Jurkat, Clone E6-1 (cell line): Measurements from ENCODE around the gene LIF.
"Not testable (repeated sequence)": the region's sequence is repeated elsewhere in the genome, so short reads cannot be mapped to it uniquely, and the experiment has no call there.

Experiments
- DNase-seq: peaks from one replicate; pipeline ENCODE4 v3.0.0-alpha.2; 2011; ENCODE audit warnings: low read depth, low spot score
- H3K4me3 ChIP-seq: 2 replicates; pipeline ENCODE4 v1.5.1; 2011; ENCODE audit warnings: mild to moderate bottlenecking, low read length, control low read depth, moderate library complexity

LIF gene

DNA sequence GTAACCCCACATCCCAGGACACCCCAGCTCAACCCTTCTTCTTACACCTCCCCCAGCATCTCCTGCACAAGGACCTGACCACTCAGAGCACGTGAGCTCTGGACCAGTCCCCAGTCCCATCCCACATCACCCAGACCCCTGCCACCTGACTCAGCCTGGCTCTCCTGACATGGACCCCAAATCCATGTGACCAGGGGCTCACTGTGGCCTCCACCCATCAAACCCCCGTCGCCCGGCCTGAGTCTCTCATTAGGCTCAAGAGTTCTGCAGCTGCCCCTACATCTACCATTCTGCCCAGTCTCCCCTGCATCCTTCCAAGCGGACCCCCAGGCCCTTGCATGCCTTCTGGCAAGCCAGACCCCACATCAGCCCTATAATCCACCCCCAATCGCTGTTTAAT lies 1.9 kb upstream of the LIF start:
- no peak for DNase-seq
- no peak overlapping the region for H3K4me3 ChIP-seq

DNA sequence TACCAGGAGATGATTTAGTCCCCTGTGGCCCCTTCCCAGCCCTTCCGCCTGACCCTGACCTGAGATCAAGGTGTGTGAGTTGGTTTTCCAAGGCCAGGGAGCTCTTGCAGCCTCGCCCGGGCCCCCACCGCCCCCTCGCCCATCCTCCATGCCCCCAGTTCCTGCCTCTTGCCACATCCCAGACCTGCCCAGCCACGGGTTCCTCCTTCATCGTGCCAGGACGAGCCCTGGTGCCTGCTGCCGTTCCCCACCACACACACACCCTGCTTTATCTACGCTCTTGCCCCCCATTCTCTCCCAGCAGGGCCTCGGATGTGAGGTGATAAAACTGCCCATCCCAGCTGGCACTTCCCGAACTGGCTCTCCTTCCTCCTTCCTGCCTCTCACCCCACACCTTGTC lies 1.4 kb upstream of the LIF start:
- DNase-seq: no peak
- no peak overlapping the region for H3K4me3 ChIP-seq

DNA sequence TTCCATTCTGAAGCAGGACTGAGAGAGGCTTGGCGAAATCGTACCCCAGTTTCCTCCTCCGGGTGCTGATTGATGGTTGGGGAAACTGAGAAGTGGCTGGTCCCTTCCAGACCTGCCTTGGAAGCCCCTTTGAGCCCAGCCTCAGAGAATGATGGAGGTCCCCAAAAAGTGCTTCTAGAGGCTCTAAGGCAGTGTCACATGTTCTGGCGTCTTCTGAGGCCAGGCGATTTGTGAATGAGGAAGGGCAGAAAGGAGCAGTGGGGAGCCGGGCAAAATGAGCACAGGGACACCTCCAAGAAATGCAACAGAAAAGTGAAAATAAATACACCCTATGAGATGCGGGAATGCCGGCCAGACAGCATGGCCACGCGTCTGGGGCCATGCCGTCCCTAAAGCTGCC lies 1.0 kb upstream of the LIF start:
- no peak for DNase-seq
- no peak overlapping the region for H3K4me3 ChIP-seq

DNA sequence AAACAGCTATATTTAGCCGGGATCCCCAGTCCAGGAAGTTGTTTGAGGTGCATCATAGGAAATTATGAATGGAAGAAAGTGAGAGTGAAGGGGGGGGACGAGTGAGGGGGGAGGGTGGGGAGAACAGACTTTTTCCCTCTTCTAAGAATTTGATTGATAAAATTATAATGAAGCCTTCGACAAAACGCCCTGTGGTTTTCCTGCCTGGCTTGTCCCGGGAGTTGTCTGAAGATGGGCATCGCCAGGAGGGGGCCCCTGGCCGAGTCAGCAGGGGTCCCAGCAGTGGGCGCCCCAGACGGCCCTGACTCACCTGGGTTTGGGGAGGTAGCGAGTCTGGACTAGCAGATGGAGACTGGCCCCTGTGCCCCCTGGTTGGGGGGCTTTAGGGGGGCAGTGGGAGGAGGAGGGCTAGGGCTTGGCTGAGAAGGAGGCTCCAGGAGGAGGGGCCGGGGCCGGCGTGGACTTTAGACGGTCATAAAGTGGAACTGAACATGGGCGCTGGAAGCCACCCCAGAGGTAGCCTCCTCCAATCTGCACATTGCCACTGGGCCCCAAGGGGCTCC lies 336 bp upstream of the LIF start:
- DNase-seq: no peak
- peak overlapping the region; percentile 26 for H3K4me3 ChIP-seq

DNA sequence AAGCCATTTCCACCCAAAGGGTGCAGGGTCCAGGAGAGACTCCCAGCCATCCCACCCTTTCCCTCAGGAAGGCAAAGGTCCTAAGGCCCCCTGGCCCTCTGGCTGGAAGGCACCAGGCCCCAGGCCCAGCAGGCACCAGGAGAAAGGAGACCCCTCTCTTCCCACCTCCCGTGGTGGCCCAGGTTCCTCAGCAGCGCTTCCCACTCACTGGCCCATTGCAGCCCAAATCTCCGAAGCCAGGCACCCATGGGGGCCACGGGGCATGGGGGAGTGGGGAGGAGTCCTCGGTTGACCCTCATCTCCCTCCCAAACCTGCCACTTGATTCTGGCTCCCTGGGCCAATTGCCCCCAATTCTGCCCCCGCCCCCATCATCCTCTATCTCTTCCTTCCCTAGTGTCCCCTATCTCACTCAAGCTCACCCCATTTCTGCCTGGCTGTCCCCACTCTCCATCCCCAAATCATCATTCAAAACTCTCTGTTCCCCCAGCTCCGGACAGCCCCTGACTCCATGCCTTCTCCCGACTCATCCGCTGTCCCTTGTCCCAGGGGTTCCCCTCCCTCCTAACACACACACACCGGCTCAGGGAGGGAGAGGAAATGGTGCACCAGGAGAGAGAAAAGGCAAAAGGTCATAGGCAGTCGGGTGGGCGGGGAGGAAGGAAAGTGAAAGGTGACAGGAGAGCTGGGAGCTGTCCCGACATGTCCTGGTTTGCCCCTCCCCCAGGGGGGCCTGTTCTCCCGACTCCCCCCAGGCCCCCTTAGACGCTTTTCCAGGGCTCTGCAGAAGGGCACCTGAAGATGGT lies 1.2 kb downstream of the LIF start:
- no peak overlapping the region for H3K4me3 ChIP-seq
- no peak for DNase-seq

DNA sequence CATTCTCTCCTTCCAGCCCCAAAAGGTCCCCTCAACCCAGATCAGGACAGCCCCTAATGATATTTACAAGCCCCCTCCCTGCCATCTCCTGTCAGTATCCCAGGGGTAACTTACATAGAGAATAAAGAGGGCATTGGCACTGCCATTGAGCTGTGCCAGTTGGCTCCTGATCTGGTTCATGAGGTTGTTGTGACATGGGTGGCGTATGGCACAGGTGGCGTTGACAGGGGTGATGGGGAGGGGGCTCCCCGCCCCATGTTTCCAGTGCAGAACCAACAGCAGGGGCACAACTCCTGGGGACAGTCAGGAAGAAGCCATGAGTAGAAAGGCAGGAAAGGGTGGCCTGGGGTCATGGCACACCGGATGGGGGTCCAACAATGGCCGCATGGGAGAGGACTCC lies 1.9 kb downstream of the LIF start:
- no peak for DNase-seq
- H3K4me3 ChIP-seq: no peak overlapping the region

DNA sequence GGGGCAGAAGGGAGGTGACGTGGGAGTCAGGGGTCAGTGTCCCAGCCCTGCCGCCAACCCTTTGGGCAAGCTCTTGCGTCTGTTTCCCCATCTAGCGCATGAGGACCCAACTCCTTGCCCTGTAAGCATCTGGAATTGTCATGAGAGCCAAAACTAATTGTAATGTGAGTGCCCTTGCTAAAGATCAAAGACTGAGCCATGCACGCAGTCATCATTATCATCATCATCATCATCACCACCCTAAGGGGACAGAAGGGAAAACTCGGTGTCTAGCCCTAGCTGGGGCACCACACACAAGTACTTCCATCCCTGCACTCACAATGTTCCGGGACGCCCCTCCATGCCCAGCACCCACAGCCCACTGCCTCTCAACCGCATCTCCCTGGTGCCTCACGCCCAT lies 2.5 kb downstream of the LIF start:
- no peak overlapping the region for H3K4me3 ChIP-seq
- no peak for DNase-seq

DNA sequence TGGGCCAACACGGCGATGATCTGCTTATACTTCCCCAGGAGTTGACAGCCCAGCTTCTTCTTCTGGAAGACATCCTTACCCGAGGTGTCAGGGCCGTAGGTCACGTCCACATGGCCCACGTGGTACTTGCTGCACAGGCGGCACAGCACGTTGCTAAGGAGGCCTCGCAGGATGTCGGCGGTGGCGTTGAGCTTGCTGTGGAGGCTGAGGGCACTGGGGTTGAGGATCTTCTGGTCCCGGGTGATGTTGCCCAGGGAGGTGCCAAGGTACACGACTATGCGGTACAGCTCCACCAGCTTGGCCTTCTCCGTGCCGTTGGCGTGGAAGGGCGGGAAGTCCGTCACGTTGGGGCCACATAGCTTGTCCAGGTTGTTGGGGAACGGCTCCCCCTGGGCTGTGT lies 2.9 kb downstream of the LIF start:
- H3K4me3 ChIP-seq: no peak overlapping the region
- DNase-seq: no peak

DNA sequence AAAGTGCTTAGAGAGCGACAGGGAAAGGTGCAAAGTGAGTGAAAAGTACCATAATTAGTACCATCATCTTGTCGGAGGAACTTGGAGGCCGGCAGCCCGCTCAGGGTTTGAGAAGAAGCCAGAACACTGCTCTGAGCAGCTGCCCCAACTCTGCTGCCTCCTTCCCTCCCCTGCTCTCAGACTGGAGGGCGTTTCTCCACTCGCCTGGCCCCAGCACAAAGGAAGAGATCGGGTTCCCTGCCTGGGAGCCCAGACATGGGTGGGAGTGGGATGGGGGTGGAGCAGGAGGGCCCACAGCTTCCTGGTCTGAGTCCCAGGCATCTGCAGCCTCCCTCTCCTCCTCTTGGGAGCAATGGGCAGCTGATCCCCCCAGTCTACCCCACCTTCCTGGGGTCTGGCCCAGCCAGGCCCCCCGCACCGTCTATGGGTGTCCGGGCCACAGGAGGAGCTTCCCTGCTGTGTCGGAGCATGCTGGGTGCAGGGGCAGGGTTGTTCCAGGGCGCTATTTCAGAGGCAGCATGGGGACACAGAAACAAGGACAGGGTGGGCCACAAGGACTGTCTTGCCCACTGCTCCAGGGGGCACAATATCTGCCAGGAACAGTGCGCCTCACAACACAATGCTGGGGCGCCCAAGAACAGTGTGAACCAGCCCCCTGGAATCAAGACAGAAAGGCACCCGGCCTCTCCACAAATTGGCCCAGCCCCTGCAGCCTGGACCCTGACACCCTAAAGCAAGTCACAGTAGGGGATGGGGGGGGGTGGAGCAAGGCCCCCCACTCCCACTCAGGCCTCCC lies 4.8 kb downstream of the LIF start:
- no peak overlapping the region for H3K4me3 ChIP-seq
- DNase-seq: no peak

DNA sequence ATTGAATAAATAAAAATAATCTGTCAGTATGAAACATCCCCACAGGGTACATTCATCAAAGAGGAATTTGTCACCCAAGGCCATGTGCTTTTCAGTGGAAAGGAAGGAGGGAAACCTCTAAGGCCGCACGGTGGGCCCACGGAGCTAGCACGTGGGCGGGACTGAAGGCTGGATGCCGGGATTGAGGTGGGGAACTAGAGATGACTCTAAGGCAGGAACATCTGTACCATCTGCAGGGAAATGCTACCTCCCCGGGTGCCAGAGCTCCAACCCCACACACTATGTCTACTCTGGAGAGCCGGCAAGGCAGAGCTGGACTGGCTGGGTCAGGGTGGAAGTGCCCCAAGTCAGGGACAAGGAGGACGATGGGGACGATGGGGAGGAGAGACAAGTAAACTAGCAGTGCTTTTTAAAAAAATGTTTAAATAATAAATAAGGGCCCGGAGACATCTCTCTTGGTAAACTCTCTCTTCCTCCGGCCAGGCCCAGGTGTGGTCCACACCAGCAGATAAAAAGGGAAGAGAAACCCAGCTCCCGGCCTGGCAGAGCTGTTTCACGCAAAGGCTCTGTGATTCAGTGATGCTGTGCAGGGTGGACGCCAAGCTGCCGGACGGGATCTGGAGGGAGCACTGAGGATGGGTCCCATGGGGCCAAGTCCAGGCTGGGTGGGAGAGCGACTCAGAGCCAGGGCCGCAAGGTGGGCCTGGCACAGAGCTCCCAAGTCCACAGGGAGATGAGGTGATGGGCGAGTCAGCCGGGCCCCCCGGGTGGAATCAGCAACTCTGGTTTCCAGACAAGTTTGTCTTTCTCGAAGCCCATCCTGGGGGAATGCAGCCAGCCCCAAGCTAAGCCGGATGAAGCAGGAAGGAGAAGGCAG lies 5.8 kb downstream of the LIF start:
- no peak for DNase-seq
- no peak overlapping the region for H3K4me3 ChIP-seq

DNA sequence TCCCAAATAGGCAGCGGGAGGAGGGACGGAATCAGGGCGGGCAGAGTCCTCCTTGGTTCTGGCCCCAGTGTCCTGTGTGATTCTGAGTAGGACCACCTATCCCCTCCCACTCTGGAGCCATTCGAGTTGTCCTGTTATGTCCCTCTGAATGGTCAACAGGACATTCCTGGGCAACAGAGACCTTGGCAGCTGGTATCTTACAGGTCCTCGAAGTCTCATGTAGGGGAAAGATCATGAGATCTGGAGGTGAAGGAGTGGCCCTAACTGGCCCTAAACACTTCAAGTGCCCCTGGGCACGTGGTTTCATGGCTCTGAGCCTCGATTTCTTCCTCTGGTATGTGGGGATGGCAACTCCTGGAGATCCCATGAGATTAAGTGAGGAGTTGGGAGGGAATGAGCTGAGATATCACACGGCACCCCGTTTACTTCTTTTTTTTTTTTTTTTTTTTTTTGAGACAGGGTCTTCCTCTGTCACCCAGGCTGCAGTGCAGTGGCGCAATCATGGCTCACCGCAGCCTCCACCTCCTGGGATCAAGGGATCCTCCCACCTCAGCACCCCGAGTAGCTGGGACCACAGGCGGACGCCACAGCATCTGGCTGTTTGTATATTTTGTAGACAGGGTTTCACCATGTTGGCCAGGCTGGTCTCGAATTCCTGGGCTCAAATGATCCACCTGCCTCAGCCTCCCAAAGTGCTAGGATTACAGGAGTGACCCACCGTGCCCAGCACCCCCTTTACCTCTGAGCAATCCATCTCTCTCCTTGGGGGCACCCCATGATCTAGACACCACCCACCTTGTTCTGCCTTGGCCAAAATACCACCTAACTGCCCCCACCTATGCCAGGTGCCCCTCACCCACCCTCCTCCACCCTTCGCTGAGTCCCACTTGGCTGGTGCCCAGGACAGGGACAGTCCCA lies 6.8 kb downstream of the LIF start:
- no peak overlapping the region for H3K4me3 ChIP-seq
- no peak for DNase-seq

DNA sequence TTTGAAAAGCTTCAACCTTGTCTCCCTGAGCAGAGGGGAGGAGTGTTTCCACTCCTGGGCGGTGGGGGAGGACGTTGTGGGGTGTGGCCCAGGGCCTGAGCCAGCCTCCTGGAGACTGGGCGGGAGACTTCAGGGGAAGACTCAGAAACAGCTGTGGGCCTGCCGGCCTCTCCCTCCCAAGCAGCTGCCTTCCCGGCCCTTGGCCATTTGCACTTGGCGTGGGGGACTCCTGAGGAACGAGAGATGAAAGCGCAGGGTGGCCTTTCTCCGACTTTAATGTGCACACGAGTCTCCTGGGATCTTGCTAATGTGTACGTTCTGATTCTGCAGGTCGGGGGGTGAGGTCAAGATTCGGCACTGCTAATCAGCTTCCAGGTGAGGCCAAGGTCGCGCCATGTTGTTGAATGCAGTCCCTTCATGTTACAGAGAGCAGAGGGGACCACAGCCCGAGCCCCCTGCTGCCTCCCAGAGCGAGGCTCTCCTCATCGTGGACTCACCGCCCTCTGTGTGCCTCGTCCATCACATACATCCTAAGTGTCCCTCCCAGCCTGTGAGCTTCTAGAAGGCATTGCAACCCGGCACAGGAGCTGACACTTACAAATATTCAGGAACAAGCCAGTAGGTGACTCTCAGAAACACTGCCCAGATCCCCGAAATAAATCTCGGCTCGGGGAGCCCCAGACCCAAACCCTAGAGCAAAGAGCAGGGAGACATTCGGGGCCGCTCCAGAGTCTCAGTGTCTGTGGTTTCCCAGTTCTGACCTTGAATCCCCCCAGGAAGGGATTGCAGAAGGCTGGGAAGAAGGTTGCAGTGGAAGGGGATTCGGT lies 7.7 kb downstream of the LIF start:
- no peak for DNase-seq

DNA sequence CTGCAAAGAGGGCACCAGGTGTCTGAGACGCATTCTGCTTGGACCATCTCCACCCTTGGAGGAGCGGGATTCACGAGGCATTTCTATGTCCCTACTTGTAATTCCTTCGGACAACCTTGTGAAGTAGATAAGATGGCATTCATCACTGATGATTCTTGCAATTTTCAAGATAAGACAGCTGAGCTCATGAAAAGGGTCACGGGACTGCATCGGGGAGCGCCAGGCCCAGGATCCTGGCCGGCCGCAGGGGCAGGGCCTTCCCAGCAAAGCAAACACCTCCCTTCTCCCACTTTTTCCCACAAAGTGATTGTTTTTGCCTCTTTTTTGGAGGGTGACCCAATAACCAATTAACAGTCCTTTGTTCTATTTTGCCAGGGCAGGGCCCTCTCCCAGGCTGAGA lies 8.4 kb downstream of the LIF start:
- H3K4me3 ChIP-seq: no peak overlapping the region
- no peak for DNase-seq

More for the DNA sequence above, 7.7 kb downstream of the LIF start:
- no peak overlapping the region for H3K4me3 ChIP-seq

DNA sequence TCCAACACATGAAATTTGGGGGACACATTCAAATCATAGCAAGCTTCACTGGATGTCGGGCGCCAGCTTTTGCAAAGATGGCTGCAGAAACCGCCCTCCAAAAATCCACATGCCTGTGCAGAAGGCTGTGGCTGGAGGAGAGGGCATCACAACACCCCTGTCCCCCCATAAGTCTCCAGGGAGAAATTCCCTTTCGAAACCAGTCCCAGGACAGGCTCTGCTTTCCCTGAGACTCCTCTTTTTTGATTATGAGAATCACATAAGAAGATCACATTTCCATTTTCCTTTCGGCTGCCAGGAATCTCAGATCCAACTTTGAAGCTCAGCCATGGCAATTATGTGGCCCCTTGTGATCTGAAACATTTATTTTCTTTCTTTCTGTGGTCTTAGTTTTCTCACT lies 9.7 kb downstream of the LIF start:
- no peak overlapping the region for H3K4me3 ChIP-seq
- no peak for DNase-seq

DNA sequence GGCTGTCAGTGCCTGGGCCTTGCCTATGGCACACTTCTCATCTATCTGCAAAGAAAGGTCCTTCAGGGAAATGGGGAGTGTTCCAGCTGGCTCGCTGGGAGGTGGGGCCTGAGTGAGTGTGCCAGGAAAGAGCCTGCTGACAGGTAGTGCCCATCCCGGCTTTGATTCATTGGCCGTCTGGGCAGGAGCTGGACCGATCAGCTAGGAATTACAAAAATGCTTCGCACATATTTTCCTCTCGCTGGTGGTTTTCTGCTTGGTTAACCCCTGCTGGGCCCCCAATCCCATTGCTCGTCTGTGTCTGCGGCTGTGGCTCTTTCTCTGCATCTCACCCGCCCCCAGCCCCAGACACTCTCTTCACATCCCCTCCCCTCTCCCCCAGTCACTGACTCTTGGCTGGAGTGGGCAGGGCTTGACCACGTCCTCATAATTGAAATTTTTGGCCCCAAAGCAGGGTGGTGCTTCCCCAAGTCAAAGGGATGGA lies 10.8 kb downstream of the LIF start:
- DNase-seq: no peak
- no peak overlapping the region for H3K4me3 ChIP-seq

DNA sequence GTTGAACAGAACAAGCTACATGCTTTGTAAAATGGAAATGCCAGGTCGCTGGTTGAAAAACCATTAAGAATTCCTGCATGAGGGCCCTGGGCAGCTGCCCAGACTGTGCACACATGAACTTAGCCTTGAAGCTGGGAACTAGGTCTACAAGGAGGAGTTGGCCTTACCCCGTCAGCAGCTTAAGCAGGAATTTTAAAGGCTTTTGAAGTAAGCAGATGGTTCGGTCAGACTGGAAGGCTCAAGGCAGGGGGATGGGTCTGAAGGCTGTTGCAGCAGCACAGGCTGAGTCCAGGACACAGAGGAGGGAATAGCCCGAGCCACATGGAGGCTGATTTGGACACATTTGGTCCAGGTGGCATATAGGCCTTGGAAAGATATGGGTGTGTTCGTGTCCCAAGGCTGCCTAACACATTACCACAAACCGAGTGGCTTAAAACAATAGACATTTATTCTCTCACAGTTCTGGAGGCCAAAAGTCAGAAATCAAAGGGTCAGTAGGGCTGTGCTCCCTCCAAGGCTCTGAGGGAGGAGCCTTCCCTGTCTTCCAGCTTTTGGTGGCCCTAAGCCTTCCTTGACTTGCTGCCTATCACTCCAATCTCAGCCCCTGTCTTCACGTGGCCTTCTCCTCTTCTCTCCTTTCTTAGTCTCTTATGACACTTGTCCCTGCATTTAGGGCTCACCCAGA lies 11.6 kb downstream of the LIF start:
- no peak for DNase-seq

DNA sequence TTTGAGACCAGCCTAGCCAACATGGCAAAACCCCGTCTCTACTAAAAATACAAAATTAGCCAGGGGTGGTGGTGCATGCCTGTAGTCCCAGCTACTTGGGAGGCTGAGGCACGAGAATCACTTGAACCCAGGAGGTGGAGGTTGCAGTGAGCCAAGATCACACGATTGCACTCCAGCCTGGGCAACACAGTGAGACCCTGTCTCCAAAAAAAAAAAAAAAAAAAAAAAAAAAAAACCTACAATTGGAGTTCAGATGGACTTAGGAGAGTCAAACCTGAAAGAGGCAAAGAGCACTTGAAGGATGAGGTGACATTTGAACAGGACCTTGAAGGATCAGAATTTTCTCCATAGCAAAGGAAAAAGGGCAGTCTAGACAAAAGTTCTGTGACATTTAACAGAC lies 12.2 kb downstream of the LIF start:
- not testable (repeated sequence) for H3K4me3 ChIP-seq, DNase-seq

More for the DNA sequence above, 11.6 kb downstream of the LIF start:
- no peak overlapping the region for H3K4me3 ChIP-seq
